ENCODE results near the gene EHBP1L1.

Gene EHBP1L1

GRCh38 chr11:65575568-65576231 is at the start of gene EHBP1L1:
TSS of gene EHBP1L1 (plus strand) at chr11:65576053. CDS start at chr11:65576303, 250 bp downstream.
- peaks cover 7% of the 10 kb centered on the region for H3K4me1 ChIP-seq (ENCODE audit: control insufficient read depth, insufficient read depth, low read length)
- H3K36me3 ChIP-seq (ENCODE audit: control insufficient read depth, insufficient read depth, low read length): peaks cover 3% of the 10 kb centered on the region

GRCh38 chr11:65526744-65527143 is 49.1 kb upstream of the EHBP1L1 start:
- Histone ChIP-seq H3K27me3 (ENCODE audit: control insufficient read depth, insufficient read depth, low read length) (peaks cover 8% of the 10 kb centered on the region), H3K36me3 (ENCODE audit: control insufficient read depth, insufficient read depth, low read length) (peaks cover 19% of the 10 kb centered on the region), H3K9me3 (ENCODE audit: control insufficient read depth, insufficient read depth, low read length) (no peaks in the 10 kb centered on the region), H3K4me3 (ENCODE audit: low read depth, low read length) (no peak overlapping the region), H3K4me1 (ENCODE audit: control insufficient read depth, insufficient read depth, low read length) (peaks cover 7% of the 10 kb centered on the region), H3K9ac (ENCODE audit: low read depth, low read length) (no peak overlapping the region)

More at GRCh38 chr11:65575568-65576231, at the start of gene EHBP1L1:
- peak within 1 kb of the TSS; percentile 51 for H3K4me3 ChIP-seq (ENCODE audit: low read depth, low read length)
- H3K27me3 ChIP-seq (ENCODE audit: control insufficient read depth, insufficient read depth, low read length): peaks cover 45% of the 10 kb centered on the region
- H3K9me3 ChIP-seq (ENCODE audit: control insufficient read depth, insufficient read depth, low read length): no peaks in the 10 kb centered on the region
- H3K9ac ChIP-seq (ENCODE audit: low read depth, low read length): no peak within 1 kb of the TSS

GRCh38 chr11:65528819-65529350 is 47.0 kb upstream of the EHBP1L1 start:
- H3K4me3 ChIP-seq (ENCODE audit: low read depth, low read length): no peak overlapping the region
- H3K9ac ChIP-seq (ENCODE audit: low read depth, low read length): no peak overlapping the region
- no peaks in the 10 kb centered on the region for H3K9me3 ChIP-seq (ENCODE audit: control insufficient read depth, insufficient read depth, low read length)
- H3K27me3 ChIP-seq (ENCODE audit: control insufficient read depth, insufficient read depth, low read length): peaks cover 5% of the 10 kb centered on the region
- peaks cover 4% of the 10 kb centered on the region for H3K4me1 ChIP-seq (ENCODE audit: control insufficient read depth, insufficient read depth, low read length)
- peaks cover 27% of the 10 kb centered on the region for H3K36me3 ChIP-seq (ENCODE audit: control insufficient read depth, insufficient read depth, low read length)

GRCh38 chr11:65529475-65530156 is 46.2 kb upstream of the EHBP1L1 start:
- no peak overlapping the region for H3K9ac ChIP-seq (ENCODE audit: low read depth, low read length)
- H3K4me3 ChIP-seq (ENCODE audit: low read depth, low read length): no peak overlapping the region
- peaks cover 27% of the 10 kb centered on the region for H3K36me3 ChIP-seq (ENCODE audit: control insufficient read depth, insufficient read depth, low read length)
- no peaks in the 10 kb centered on the region for H3K9me3 ChIP-seq (ENCODE audit: control insufficient read depth, insufficient read depth, low read length)
- H3K4me1 ChIP-seq (ENCODE audit: control insufficient read depth, insufficient read depth, low read length): no peaks in the 10 kb centered on the region
- no peaks in the 10 kb centered on the region for H3K27me3 ChIP-seq (ENCODE audit: control insufficient read depth, insufficient read depth, low read length)

GRCh38 chr11:65530157-65530496 is 45.7 kb upstream of the EHBP1L1 start:
- no peak overlapping the region for H3K4me3 ChIP-seq (ENCODE audit: low read depth, low read length)
- H3K36me3 ChIP-seq (ENCODE audit: control insufficient read depth, insufficient read depth, low read length): peaks cover 30% of the 10 kb centered on the region
- H3K27me3 ChIP-seq (ENCODE audit: control insufficient read depth, insufficient read depth, low read length): no peaks in the 10 kb centered on the region
- no peak overlapping the region for H3K9ac ChIP-seq (ENCODE audit: low read depth, low read length)
- no peaks in the 10 kb centered on the region for H3K9me3 ChIP-seq (ENCODE audit: control insufficient read depth, insufficient read depth, low read length)
- H3K4me1 ChIP-seq (ENCODE audit: control insufficient read depth, insufficient read depth, low read length): no peaks in the 10 kb centered on the region

- Histone ChIP-seq H3K4me1 (ENCODE audit: control insufficient read depth, insufficient read depth, low read length) (no peaks in the 10 kb centered on the region), H3K27me3 (ENCODE audit: control insufficient read depth, insufficient read depth, low read length) (no peaks in the 10 kb centered on the region), H3K36me3 (ENCODE audit: control insufficient read depth, insufficient read depth, low read length) (peaks cover 42% of the 10 kb centered on the region), H3K4me3 (ENCODE audit: low read depth, low read length) (no peak overlapping the region), H3K9ac (ENCODE audit: low read depth, low read length) (no peak overlapping the region), H3K9me3 (ENCODE audit: control insufficient read depth, insufficient read depth, low read length) (no peaks in the 10 kb centered on the region)
Measured at GRCh38 chr11:65532388-65533064, 43.3 kb upstream of the EHBP1L1 start.

GRCh38 chr11:65535102-65535501 is 40.8 kb upstream of the EHBP1L1 start:
- H3K36me3 ChIP-seq (ENCODE audit: control insufficient read depth, insufficient read depth, low read length): peaks cover 43% of the 10 kb centered on the region
- H3K9ac ChIP-seq (ENCODE audit: low read depth, low read length): no peak overlapping the region
- peaks cover 4% of the 10 kb centered on the region for H3K27me3 ChIP-seq (ENCODE audit: control insufficient read depth, insufficient read depth, low read length)
- no peak overlapping the region for H3K4me3 ChIP-seq (ENCODE audit: low read depth, low read length)
- no peaks in the 10 kb centered on the region for H3K9me3 ChIP-seq (ENCODE audit: control insufficient read depth, insufficient read depth, low read length)
- no peaks in the 10 kb centered on the region for H3K4me1 ChIP-seq (ENCODE audit: control insufficient read depth, insufficient read depth, low read length)

GRCh38 chr11:65536412-65537295 is 39.2 kb upstream of the EHBP1L1 start:
- Histone ChIP-seq H3K36me3 (ENCODE audit: control insufficient read depth, insufficient read depth, low read length) (peaks cover 33% of the 10 kb centered on the region), H3K9me3 (ENCODE audit: control insufficient read depth, insufficient read depth, low read length) (no peaks in the 10 kb centered on the region)

GRCh38 chr11:65537296-65537597 is 38.6 kb upstream of the EHBP1L1 start:
- H3K4me1 ChIP-seq (ENCODE audit: control insufficient read depth, insufficient read depth, low read length): no peaks in the 10 kb centered on the region
- peaks cover 30% of the 10 kb centered on the region for H3K36me3 ChIP-seq (ENCODE audit: control insufficient read depth, insufficient read depth, low read length)
- H3K27me3 ChIP-seq (ENCODE audit: control insufficient read depth, insufficient read depth, low read length): peaks cover 15% of the 10 kb centered on the region
- no peak overlapping the region for H3K4me3 ChIP-seq (ENCODE audit: low read depth, low read length)
- H3K9me3 ChIP-seq (ENCODE audit: control insufficient read depth, insufficient read depth, low read length): no peaks in the 10 kb centered on the region
- H3K9ac ChIP-seq (ENCODE audit: low read depth, low read length): no peak overlapping the region

More at GRCh38 chr11:65536412-65537295, 39.2 kb upstream of the EHBP1L1 start:
- Histone ChIP-seq H3K9ac (ENCODE audit: low read depth, low read length) (no peak overlapping the region), H3K4me3 (ENCODE audit: low read depth, low read length) (no peak overlapping the region), H3K4me1 (ENCODE audit: control insufficient read depth, insufficient read depth, low read length) (no peaks in the 10 kb centered on the region), H3K27me3 (ENCODE audit: control insufficient read depth, insufficient read depth, low read length) (peaks cover 11% of the 10 kb centered on the region)

GRCh38 chr11:65537620-65538231 is 38.1 kb upstream of the EHBP1L1 start:
- no peaks in the 10 kb centered on the region for H3K9me3 ChIP-seq (ENCODE audit: control insufficient read depth, insufficient read depth, low read length)
- H3K36me3 ChIP-seq (ENCODE audit: control insufficient read depth, insufficient read depth, low read length): peaks cover 26% of the 10 kb centered on the region
- H3K27me3 ChIP-seq (ENCODE audit: control insufficient read depth, insufficient read depth, low read length): peaks cover 17% of the 10 kb centered on the region
- H3K4me3 ChIP-seq (ENCODE audit: low read depth, low read length): no peak overlapping the region
- H3K4me1 ChIP-seq (ENCODE audit: control insufficient read depth, insufficient read depth, low read length): no peaks in the 10 kb centered on the region
- no peak overlapping the region for H3K9ac ChIP-seq (ENCODE audit: low read depth, low read length)

All from iPS-15b (cell line).